Epithelial cell of proximal tubule (primary cell): ENCODE data around the gene TCEA2. TPM values are rescaled to one million over a fixed set of nuclear protein-coding genes. Genes with fewer than 3 reads are reported as not detected.
A peak's percentile ranks its signal among the peaks of the same experiment; 100 is the strongest.

Source experiments
- DNase-seq: peaks from one replicate; pipeline ENCODE4 v3.0.0-alpha.2; 2011; ENCODE audit warnings: low read depth
- H3K4me3 ChIP-seq: 2 replicates; pipeline ENCODE4 v1.5.1; 2011; ENCODE audit warnings: low read depth, mild to moderate bottlenecking, low read length
- total RNA-seq: library from RNA; depleted of rRNA; stranded (reverse); fragments of >200 nt; gene quantifications from 2 replicates; pipeline ENCODE4 v1.2.3, GENCODE V29; 2015
- TF ChIP-seq, protein P1 (sequence below): conservative IDR thresholded peaks from 2 replicates; pipeline ENCODE4 v1.5.1; 2012; ENCODE audit warnings: low read depth, mild to moderate bottlenecking, low read length

TCEA2 gene
- total RNA-seq, 1 donor from 2014 or later: 14.6 TPM

DNA sequence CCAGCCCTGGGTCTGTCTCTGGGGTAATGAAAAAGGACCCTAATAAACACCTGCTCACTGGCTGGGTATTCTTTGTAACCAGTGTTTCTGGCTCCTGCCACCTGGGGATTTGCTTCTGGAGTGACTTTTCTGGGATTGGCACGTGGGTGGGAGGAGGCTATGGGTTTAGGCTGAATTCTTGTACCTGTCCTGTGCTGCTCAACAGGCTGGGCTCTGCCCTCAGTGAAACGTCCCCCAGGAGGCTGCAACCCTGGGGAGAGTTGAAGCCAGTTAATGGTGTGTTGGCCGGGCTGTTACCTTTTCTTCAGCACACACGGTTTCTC lies 37.5 kb downstream of the TCEA2 start:
- H3K4me3 ChIP-seq: no peak overlapping the region
- no peak for DNase-seq
- TF ChIP-seq, protein P1, sequence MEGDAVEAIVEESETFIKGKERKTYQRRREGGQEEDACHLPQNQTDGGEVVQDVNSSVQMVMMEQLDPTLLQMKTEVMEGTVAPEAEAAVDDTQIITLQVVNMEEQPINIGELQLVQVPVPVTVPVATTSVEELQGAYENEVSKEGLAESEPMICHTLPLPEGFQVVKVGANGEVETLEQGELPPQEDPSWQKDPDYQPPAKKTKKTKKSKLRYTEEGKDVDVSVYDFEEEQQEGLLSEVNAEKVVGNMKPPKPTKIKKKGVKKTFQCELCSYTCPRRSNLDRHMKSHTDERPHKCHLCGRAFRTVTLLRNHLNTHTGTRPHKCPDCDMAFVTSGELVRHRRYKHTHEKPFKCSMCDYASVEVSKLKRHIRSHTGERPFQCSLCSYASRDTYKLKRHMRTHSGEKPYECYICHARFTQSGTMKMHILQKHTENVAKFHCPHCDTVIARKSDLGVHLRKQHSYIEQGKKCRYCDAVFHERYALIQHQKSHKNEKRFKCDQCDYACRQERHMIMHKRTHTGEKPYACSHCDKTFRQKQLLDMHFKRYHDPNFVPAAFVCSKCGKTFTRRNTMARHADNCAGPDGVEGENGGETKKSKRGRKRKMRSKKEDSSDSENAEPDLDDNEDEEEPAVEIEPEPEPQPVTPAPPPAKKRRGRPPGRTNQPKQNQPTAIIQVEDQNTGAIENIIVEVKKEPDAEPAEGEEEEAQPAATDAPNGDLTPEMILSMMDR: no peak

DNA sequence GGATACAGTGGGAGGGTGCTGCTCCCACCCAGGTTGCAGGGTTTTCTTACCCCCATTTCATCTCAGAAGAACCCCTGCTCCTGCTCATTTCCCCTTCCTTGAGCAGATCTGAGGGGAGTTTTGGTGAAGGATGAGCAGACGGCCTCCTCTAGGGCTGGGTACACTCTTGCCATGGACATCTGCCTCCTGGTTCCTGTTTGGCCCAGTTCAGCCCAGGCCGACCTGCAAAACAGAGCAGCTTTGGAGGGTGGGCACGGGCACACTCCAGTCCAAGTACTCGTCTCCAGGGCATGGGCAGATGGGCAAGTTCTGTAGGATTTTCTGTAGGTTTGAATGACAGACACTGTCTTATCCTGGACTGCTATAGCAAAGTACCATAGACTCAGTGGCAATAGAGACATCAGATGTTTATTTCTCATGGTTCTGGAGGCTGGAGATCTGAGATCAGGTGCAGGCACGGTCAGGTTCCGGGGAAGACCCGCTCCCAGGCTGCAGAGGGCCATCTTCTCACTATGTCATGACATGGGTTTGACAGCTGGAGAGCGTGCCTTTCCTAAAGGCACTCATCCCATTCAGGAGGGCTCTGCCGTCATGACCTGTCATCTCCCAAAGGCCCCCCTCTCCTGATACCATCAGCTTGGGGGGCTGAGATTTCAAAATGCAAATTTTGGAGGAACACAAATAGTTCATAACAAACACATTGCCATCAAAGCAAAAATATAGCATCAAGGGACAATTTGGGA lies 38.1 kb downstream of the TCEA2 start:
- TF ChIP-seq, protein P1: no peak
- no peak overlapping the region for H3K4me3 ChIP-seq
- no peak for DNase-seq

DNA sequence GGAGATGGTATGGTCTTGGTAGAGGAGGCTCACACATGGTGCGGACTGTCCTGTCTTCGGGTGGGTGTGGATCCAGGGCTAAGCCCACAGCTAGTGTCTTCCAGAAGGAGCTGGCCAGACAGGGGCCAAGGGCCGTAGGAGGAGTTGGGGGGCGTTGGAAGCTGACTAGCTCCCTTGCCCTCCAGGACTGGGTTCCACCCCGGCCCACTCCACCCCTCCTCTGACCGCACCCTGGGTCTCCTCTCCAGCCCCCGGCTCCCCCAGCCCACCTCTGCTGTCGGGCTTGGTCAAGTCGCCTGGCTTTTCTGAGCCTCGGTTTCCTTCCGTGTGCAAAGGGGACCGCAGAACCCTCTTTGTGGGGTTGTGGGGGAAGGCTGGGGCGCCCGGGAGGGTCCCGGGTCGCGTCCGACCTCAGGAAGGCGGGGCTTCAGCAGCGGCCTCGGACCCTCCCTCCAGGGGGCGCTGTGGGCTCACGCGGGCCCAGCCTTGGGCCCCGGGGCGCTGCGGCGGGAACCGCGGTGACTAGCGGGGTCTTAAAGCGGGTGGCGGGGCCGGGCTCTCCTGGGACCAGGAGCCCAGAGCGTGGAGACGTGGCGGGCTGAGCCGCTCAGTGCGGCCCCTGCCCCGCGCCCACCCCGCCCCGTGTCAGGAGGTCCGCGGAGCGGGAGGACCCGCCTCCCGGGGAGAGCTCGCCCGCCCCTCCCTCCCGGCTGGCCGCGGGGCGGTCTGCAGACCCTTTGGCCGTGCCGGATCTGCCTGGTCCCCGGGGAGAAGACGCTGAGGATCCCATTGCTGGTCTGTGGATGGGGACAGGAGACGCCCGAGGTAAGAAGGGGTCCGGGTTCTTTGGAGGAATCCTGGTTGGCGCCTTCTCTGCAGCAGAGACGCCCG lies 39.0 kb downstream of the TCEA2 start:
- H3K4me3 ChIP-seq: no peak overlapping the region
- DNase-seq: no peak
- TF ChIP-seq, protein P1: peak; percentile 63

DNA sequence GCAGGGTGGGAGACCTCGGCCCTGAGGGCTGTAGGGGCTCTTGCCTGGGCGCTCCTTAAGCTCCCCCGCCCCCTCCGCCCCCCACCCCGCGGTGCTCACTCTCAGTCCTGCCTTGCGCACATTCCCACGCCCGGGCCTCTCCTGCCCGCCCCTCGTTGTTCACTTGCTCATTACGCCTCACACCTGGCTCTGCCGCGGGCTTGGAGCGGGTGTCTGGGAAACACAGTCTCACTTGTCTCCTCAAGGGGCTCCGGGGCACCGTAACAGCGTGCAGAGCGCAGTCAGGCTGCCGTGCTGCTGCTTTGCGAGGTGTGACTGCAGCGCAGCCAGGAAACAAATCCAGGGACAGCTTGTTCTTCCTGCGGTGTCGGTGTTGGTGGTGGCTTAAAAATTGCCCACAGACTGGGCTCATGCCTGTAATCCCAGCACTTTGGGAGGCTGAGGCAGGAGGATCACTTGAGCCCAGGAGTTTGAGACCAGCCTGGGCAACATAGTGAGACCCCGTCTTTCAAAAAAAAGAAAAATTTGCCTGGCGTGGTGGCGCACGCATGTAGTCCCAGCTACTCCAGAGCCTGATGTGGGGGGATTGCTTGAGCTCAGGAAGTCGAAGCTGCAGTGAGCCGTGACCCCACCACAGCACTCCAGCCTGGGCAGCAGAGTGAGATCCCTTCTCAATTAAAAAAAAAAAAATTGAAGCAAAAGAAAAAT lies 39.8 kb downstream of the TCEA2 start:
- TF ChIP-seq, protein P1: no peak
- DNase-seq: no peak
- no peak overlapping the region for H3K4me3 ChIP-seq

DNA sequence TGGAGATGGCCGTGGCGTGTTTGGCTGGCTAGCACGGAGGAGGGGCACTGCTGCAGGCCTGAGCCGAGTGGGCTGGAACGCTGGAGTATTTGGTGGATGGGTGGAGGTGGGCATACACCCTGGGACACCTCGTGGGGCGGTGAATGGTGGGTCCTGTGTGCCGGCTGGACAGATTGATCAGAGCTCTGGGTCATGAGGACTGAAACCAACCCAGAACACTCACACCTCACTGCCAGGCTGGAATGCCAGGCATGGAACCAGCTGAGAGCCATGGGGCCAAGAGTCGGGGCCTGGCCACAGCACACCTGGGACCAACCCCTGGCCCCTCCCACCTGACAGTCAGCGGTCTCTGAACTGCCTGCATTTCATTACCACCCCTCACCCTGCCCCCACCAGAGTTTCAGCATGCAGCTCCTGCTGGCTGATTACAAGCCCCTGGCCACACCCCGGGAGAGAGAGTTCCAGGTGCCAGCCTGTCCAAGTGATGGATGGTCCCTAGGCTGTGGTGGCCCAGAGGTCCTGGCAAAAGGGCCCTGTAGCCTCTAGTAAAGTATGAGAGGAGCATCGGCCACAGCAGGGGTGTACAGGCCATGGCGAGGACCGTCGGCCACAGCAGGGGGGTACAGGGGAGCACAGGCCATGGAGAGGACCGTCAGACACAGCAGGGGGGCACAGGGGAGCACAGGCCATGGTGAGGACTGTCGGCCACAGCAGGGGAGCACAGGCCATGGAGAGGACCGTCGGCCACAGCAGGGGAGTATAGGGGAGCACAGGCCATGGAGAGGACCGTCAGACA lies 41.1 kb downstream of the TCEA2 start:
- no peak overlapping the region for H3K4me3 ChIP-seq
- TF ChIP-seq, protein P1: no peak
- DNase-seq: no peak

DNA sequence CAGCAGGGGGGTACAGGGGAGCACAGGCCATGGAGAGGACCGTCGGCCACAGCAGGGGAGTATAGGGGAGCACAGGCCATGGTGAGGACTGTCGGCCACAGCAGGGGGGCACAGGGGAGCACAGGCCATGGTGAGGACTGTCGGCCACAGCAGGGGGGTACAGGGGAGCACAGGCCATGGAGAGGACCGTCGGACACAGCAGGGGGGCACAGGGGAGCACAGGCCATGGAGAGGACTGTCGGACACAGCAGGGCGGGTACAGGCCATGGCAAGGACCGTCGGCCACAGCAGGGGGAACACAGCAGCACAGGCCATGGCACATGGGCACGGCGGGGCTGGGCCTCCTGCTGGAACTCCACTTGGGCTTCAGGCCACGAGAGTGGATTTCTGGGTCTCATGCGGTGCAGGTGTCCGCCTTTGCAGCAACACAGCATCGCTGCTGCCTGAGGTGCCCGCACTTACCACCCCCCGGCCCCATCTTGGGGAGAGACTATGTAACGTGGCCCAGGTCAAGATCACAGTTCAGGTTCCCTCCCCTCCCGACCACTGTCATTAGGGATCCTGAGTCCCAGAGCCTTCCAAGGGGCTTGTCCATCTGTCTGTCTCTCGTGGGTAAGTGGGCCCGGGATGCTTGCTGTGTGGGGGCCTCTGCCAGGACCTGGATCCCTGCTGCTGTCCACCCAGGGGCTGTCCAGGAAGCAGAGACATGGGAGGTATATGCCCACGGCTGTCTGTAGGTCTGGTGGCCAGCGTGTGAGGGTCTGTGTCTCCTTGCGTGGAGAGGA lies 41.9 kb downstream of the TCEA2 start:
- no peak for DNase-seq

More for the DNA sequence above, 41.9 kb downstream of the TCEA2 start:
- TF ChIP-seq, protein P1: no peak
- no peak overlapping the region for H3K4me3 ChIP-seq
